ENCODE measurements around the gene PACS2.

GRCh38 chr14:105412771-105413543, 98.4 kb downstream of the PACS2 start:
- TF ChIP-seq, protein P1, sequence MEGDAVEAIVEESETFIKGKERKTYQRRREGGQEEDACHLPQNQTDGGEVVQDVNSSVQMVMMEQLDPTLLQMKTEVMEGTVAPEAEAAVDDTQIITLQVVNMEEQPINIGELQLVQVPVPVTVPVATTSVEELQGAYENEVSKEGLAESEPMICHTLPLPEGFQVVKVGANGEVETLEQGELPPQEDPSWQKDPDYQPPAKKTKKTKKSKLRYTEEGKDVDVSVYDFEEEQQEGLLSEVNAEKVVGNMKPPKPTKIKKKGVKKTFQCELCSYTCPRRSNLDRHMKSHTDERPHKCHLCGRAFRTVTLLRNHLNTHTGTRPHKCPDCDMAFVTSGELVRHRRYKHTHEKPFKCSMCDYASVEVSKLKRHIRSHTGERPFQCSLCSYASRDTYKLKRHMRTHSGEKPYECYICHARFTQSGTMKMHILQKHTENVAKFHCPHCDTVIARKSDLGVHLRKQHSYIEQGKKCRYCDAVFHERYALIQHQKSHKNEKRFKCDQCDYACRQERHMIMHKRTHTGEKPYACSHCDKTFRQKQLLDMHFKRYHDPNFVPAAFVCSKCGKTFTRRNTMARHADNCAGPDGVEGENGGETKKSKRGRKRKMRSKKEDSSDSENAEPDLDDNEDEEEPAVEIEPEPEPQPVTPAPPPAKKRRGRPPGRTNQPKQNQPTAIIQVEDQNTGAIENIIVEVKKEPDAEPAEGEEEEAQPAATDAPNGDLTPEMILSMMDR (IDR thresholded peaks at IDR 0.05) = no peak
- TF ChIP-seq MXI1 (IDR thresholded peaks at IDR 0.05; ENCODE audit: low read depth, low read length) (no peak), TAF1 (IDR thresholded peaks at IDR 0.05; ENCODE audit: borderline replicate concordance, low read depth, low read length) (no peak), POLR2AphosphoS5 (IDR thresholded peaks at IDR 0.05; ENCODE audit: low read depth, low read length) (no peak), CHD2 (IDR thresholded peaks at IDR 0.05; ENCODE audit: low read length, partially characterized antibody) (no peak), EP300 (IDR thresholded peaks at IDR 0.05; ENCODE audit: borderline replicate concordance in 1 of 2, low read depth in 1 of 2, low read length in 1 of 2) (no peak), EZH2phosphoT487 (IDR thresholded peaks at IDR 0.05; ENCODE audit: borderline replicate concordance, low read depth) (no peak), GATA2 (CRISPR knock-in tag; IDR thresholded peaks at IDR 0.05) (no peak), TEAD4 (IDR thresholded peaks at IDR 0.05; ENCODE audit: borderline replicate concordance, insufficient read depth) (no peak)

All from SK-N-SH (cell line).